ENCODE data around the gene CYLD. TPM values are rescaled to one million over a fixed set of nuclear protein-coding genes. Genes with fewer than 3 reads are reported as not detected.

The CYLD gene
- total and polyA plus RNA-seq, 2 of the 4 experiments (the other 2 are of a cell fraction) = 16.2 to 37.3 TPM

- no peak for ATAC-seq (ENCODE audit: low read depth)
- H3K4me1 ChIP-seq (ENCODE audit: control insufficient read depth, insufficient read depth, low read length) = no peaks in the 10 kb centered on the region
- H3K4ac ChIP-seq (ENCODE audit: low read depth, low read length) = no peak overlapping the region
- ChIA-PET POLR2A (ENCODE audit: unreplicated experiment) (no interaction called here), CTCF (interaction anchor here (0.6 kb wide), 1 partner anchor 25 kb away, joined by 4 read pairs; no protein-coding TSS in a partner anchor)
- H2AK9ac ChIP-seq (replicated peaks; ENCODE audit: low read depth, low read length, poor library complexity) = no peak overlapping the region
- no peak overlapping the region for H2BK20ac ChIP-seq (ENCODE audit: low read depth, low read length)
- H4K5ac ChIP-seq (ENCODE audit: low read depth, low read length) = no peak overlapping the region
- H3K36me3 ChIP-seq (ENCODE audit: control insufficient read depth, insufficient read depth, low read length) = peaks cover 12% of the 10 kb centered on the region
- H3K23ac ChIP-seq (ENCODE audit: low read depth, low read length) = no peak overlapping the region
- H3K9ac ChIP-seq (ENCODE audit: low read depth, low read length) = no peak overlapping the region
- H3K18ac ChIP-seq (ENCODE audit: low read depth, low read length) = no peak overlapping the region
- H4K20me1 ChIP-seq (ENCODE audit: insufficient read depth, low read length) = no peaks in the 10 kb centered on the region
- no peak overlapping the region for H4K91ac ChIP-seq (ENCODE audit: insufficient read depth, low read depth, low read length)
- no peak overlapping the region for H2BK120ac ChIP-seq (ENCODE audit: low read depth, low read length)
- no peak overlapping the region for H4K8ac ChIP-seq (ENCODE audit: low read depth in 2 of 2, low read length in 2 of 2)
- BruUV-seq (replicated peaks) = no TSS peak
- in situ Hi-C loops (cut with MboI; ENCODE audit: low sequenced_read_pairs) = loop anchor here (25.0 kb wide), 1 partner anchor 569 kb away; no protein-coding TSS in a partner anchor
- H3K79me1 ChIP-seq (ENCODE audit: low read depth in 1 of 2, low read length in 2 of 2) = no peaks in the 10 kb centered on the region
- H2BK5ac ChIP-seq (ENCODE audit: low read depth, low read length, poor library complexity, severe bottlenecking) = no peak overlapping the region
- H3K9me3 ChIP-seq (ENCODE audit: control insufficient read depth, insufficient read depth, low read length) = no peaks in the 10 kb centered on the region
- no peak overlapping the region for H2AK5ac ChIP-seq (ENCODE audit: low read depth, low read length)
- dilution Hi-C loops (cut with HindIII; ENCODE audit: low sequenced_read_pairs, unreplicated experiment) = no loop called here
- no peaks in the 10 kb centered on the region for H3K27me3 ChIP-seq (ENCODE audit: control insufficient read depth, insufficient read depth, low read length)
- H2BK15ac ChIP-seq (ENCODE audit: low read depth, low read length) = no peak overlapping the region
- no peak overlapping the region for H3K27ac ChIP-seq (ENCODE audit: insufficient read depth, low read length)
- no peak for DNase-seq
- H3K9me1 ChIP-seq (ENCODE audit: insufficient read depth, low read length) = peaks cover 7% of the 10 kb centered on the region
- no peak overlapping the region for H3K14ac ChIP-seq (replicated peaks; ENCODE audit: low read depth, low read length)
- TF ChIP-seq BHLHE40 (IDR thresholded peaks at IDR 0.05; ENCODE audit: low read depth, low read length) (no peak), RAD21 (IDR thresholded peaks at IDR 0.05; ENCODE audit: low read length) (no peak), POLR2A (IDR thresholded peaks at IDR 0.05; ENCODE audit: low read depth, low read length) (no peak), CHD1 (IDR thresholded peaks at IDR 0.05; ENCODE audit: low read depth, low read length) (no peak), CEBPB (IDR thresholded peaks at IDR 0.05; ENCODE audit: low read depth, low read length) (no peak)
- H3K4me2 ChIP-seq (ENCODE audit: low read depth, low read length) = no peak overlapping the region
- intact Hi-C loops (cut with micrococcal nuclease) = no loop called here
- WGBS, 2 experiments (ENCODE audit: extremely low coverage in 2 of 2, insufficient read length in 1 of 2) = no CpG with 5 or more reads among the region's 3 CpGs
- no peak overlapping the region for H3K4me3 ChIP-seq (ENCODE audit: insufficient read depth, low read depth, low read length)
- no peak overlapping the region for H2AFZ ChIP-seq (replicated peaks; ENCODE audit: low read length, poor library complexity)
- no peak overlapping the region for H3K56ac ChIP-seq (ENCODE audit: extremely low read depth, insufficient read depth, low read length)
Measured at GRCh38 chr16:50781518-50781917, 39.6 kb downstream of the CYLD start.

All from IMR-90 (cell line).